Neuron (in vitro differentiated cells): Measurements from ENCODE around the gene CLEC4F.

Experiments
- H2AFZ ChIP-seq: one replicate; pipeline ENCODE4 v1.6.1; 2013; ENCODE audit warnings: low read depth, mild to moderate bottlenecking, inconsistent platforms, low read length, moderate library complexity
- H3K27me3 ChIP-seq: one replicate; pipeline ENCODE4 v1.6.1; 2013; ENCODE audit warnings: low read length; ENCODE audit not compliant: insufficient read depth
- H3K36me3 ChIP-seq: one replicate; pipeline ENCODE4 v1.6.1; 2013; ENCODE audit warnings: low read length; ENCODE audit not compliant: insufficient read depth
- H3K4me1 ChIP-seq: one replicate; pipeline ENCODE4 v1.6.1; 2013; ENCODE audit warnings: low read length; ENCODE audit not compliant: insufficient read depth
- H3K4me3 ChIP-seq: 2 replicates; pipeline ENCODE4 v1.5.1; 2013; ENCODE audit warnings: mild to moderate bottlenecking, low read length, moderate library complexity
- H3K9me3 ChIP-seq: one replicate; pipeline ENCODE4 v1.6.1; 2013; ENCODE audit warnings: low read length

Gene CLEC4F

GRCh38 chr2:70834106-70834505 is 13.7 kb upstream of the CLEC4F start:
- Histone ChIP-seq H2AFZ (no peak overlapping the region), H3K4me1 (no peaks in the 10 kb centered on the region), H3K36me3 (no peaks in the 10 kb centered on the region), H3K9me3 (no peaks in the 10 kb centered on the region), H3K27me3 (peaks cover 18% of the 10 kb centered on the region), H3K4me3 (no peak overlapping the region)

GRCh38 chr2:70833246-70833645 is 12.8 kb upstream of the CLEC4F start:
- H3K9me3 ChIP-seq = no peaks in the 10 kb centered on the region
- no peak overlapping the region for H2AFZ ChIP-seq
- H3K4me1 ChIP-seq = no peaks in the 10 kb centered on the region
- H3K4me3 ChIP-seq = no peak overlapping the region
- H3K36me3 ChIP-seq = no peaks in the 10 kb centered on the region
- peaks cover 15% of the 10 kb centered on the region for H3K27me3 ChIP-seq

GRCh38 chr2:70832386-70832785 is 12.0 kb upstream of the CLEC4F start:
- Histone ChIP-seq H3K27me3 (peaks cover 19% of the 10 kb centered on the region), H2AFZ (no peak overlapping the region), H3K9me3 (no peaks in the 10 kb centered on the region), H3K4me3 (no peak overlapping the region), H3K36me3 (no peaks in the 10 kb centered on the region), H3K4me1 (no peaks in the 10 kb centered on the region)

- peaks cover 15% of the 10 kb centered on the region for H3K27me3 ChIP-seq
- H3K4me3 ChIP-seq = no peak overlapping the region
- H2AFZ ChIP-seq = no peak overlapping the region
These were observed 11.5 kb upstream of the CLEC4F start for GRCh38 chr2:70831861-70832260.

GRCh38 chr2:70830366-70830765 is 10.0 kb upstream of the CLEC4F start:
- Histone ChIP-seq H3K27me3 (peaks cover 12% of the 10 kb centered on the region), H3K9me3 (no peaks in the 10 kb centered on the region), H3K4me3 (no peak overlapping the region), H3K36me3 (no peaks in the 10 kb centered on the region), H3K4me1 (no peaks in the 10 kb centered on the region), H2AFZ (no peak overlapping the region)

More at GRCh38 chr2:70831861-70832260, 11.5 kb upstream of the CLEC4F start:
- Histone ChIP-seq H3K4me1 (no peaks in the 10 kb centered on the region), H3K36me3 (no peaks in the 10 kb centered on the region), H3K9me3 (no peaks in the 10 kb centered on the region)

DNA sequence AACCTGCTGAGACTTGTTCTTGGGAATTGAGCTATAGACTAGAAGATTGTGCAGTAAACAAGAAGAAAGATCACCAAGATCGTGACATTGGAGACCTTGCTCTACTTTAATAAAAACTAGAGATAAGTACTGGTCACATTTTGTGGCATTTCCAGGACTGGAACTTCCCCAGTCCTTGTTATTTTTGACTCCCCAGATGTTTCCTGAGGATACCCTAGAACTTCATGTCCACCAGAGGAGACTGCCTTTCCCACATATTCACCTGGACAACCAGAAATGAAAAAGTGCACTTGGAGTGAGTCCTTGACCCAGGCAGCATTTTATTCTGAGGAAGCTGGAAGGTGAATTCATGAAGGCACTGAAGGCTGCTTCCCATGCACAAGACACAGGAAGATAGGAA is 9.5 kb upstream of the CLEC4F start:
- H3K27me3 ChIP-seq = peaks cover 12% of the 10 kb centered on the region
- H3K36me3 ChIP-seq = no peaks in the 10 kb centered on the region
- no peak overlapping the region for H2AFZ ChIP-seq
- H3K4me3 ChIP-seq = no peak overlapping the region
- no peaks in the 10 kb centered on the region for H3K9me3 ChIP-seq
- no peaks in the 10 kb centered on the region for H3K4me1 ChIP-seq

- no peak overlapping the region for H2AFZ ChIP-seq
- no peaks in the 10 kb centered on the region for H3K9me3 ChIP-seq
- H3K4me1 ChIP-seq = no peaks in the 10 kb centered on the region
- peaks cover 12% of the 10 kb centered on the region for H3K27me3 ChIP-seq
- H3K4me3 ChIP-seq = no peak overlapping the region
- no peaks in the 10 kb centered on the region for H3K36me3 ChIP-seq
These were observed 8.8 kb upstream of the CLEC4F start for GRCh38 chr2:70828914-70829824.

DNA sequence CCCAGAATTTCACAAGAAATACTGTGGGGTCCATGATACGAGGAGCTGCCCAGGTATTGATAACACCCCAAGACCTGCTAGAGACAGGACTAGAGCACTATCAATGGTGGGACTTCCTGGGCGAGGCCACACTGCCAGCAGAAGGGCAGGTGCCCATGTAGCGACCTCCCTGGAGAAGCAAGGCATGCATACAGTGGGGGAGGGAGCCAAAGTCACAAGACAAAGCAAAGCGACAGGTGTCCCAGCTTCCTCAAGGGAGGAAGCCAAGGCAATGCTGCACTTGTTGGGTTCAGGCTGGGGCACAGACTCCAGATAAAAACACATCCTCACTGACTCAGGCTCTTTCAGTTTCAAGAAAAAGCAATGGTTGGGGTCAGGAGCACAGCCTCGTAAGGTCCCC is 7.7 kb upstream of the CLEC4F start:
- Histone ChIP-seq H3K4me3 (no peak overlapping the region), H3K36me3 (no peaks in the 10 kb centered on the region), H2AFZ (no peak overlapping the region), H3K9me3 (no peaks in the 10 kb centered on the region), H3K4me1 (no peaks in the 10 kb centered on the region), H3K27me3 (peaks cover 15% of the 10 kb centered on the region)

- Histone ChIP-seq H2AFZ (no peak overlapping the region), H3K36me3 (no peaks in the 10 kb centered on the region), H3K9me3 (no peaks in the 10 kb centered on the region), H3K4me3 (no peak overlapping the region), H3K4me1 (no peaks in the 10 kb centered on the region), H3K27me3 (peaks cover 20% of the 10 kb centered on the region)
These were observed 7.0 kb upstream of the CLEC4F start for GRCh38 chr2:70827388-70827787.

GRCh38 chr2:70826696-70827350 is 6.4 kb upstream of the CLEC4F start:
- Histone ChIP-seq H3K4me3 (no peak overlapping the region), H2AFZ (no peak overlapping the region), H3K36me3 (no peaks in the 10 kb centered on the region), H3K9me3 (no peaks in the 10 kb centered on the region), H3K4me1 (no peaks in the 10 kb centered on the region), H3K27me3 (peaks cover 20% of the 10 kb centered on the region)

GRCh38 chr2:70823249-70823648 is 2.9 kb upstream of the CLEC4F start:
- Histone ChIP-seq H2AFZ (no peak overlapping the region), H3K4me1 (no peaks in the 10 kb centered on the region), H3K9me3 (no peaks in the 10 kb centered on the region), H3K27me3 (peaks cover 18% of the 10 kb centered on the region), H3K4me3 (no peak overlapping the region), H3K36me3 (no peaks in the 10 kb centered on the region)

DNA sequence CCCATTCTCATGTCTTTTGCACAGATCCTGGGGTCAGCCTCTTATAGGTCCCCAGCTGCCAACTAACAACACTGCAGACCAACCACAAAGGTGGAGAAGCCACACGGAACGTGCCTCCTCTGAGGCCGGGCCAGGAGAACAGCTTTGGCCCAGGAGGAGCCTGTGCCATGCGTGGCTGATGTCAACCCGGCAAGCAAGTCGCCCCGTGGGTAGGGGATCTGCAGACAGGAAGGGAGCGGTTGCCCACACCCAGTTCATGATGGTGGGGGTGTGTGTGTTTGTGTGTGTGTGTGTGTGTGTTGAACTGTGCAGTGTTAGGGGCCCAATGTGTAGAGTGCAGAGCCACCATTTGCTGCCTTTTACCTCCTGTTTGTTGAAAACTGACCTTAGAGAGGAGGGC is 2.4 kb upstream of the CLEC4F start:
- H3K36me3 ChIP-seq = no peaks in the 10 kb centered on the region
- no peaks in the 10 kb centered on the region for H3K4me1 ChIP-seq
- no peak overlapping the region for H3K4me3 ChIP-seq
- peaks cover 14% of the 10 kb centered on the region for H3K27me3 ChIP-seq
- no peak overlapping the region for H2AFZ ChIP-seq
- no peaks in the 10 kb centered on the region for H3K9me3 ChIP-seq

DNA sequence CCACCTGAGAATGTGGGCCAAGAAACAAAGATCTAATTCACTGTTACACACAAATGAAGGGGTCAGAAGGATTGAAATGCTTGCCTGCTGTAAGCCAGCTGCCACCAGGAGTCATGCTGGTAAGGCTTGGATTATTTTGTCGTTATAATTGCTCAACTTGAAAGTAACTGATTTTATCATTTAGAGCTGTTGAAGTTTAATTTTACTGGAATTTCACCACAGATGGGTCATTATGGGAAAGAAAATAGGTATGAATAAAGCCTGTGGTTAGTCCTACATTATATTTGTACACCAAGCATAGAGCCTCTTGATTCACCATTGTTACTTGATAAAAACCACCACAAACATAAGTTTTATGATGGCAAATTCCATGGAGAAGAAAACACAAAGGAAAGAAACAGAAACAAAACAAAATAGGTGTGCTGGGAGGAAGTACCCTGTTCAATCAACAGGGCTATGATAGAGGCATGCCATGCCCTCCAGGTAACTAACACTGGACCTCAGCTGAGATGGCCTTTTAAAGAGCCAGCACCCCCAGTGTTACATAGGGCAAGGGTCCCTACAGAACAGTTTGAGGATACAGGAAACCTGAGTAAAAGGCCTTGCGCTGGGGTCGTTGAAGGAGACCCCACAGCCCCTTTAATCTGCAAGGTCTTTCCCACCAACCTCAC is 3.0 kb downstream of the CLEC4F start:
- H3K27me3 ChIP-seq = peaks cover 26% of the 10 kb centered on the region
- H3K4me3 ChIP-seq = no peak overlapping the region

More for the DNA sequence above, 3.0 kb downstream of the CLEC4F start:
- Histone ChIP-seq H3K36me3 (no peaks in the 10 kb centered on the region), H2AFZ (no peak overlapping the region), H3K9me3 (peaks cover 2% of the 10 kb centered on the region), H3K4me1 (no peaks in the 10 kb centered on the region)
